ENCODE data around the gene CAPN13. TPM values are rescaled to one million over a fixed set of nuclear protein-coding genes. Genes with fewer than 3 reads are reported as not detected.

The CAPN13 gene
- total RNA-seq, 2 donors from 2014 or later, result 5.6 to 21.3 TPM

GRCh38 chr2:30693821-30694281 lies 113.4 kb downstream of the CAPN13 start:
- 61 to 86% methylated on average over 1 to 4 of the region's 4 CpGs for WGBS, 2 donors
- H3K27ac ChIP-seq, result no peak overlapping the region
- TF ChIP-seq POLR2A (IDR thresholded peaks at IDR 0.05) (no peak), CTCF (IDR thresholded peaks at IDR 0.05) (no peak)
- H3K4me3 ChIP-seq, result no peak overlapping the region
- no peaks in the 10 kb centered on the region for H3K27me3 ChIP-seq
- intact Hi-C loops (cut with DNase I), result no loop called here
- ATAC-seq, result no peak
- H3K4me1 ChIP-seq, result no peaks in the 10 kb centered on the region
- DNase-seq, result no peak
- no peaks in the 10 kb centered on the region for H3K9me3 ChIP-seq
- no peaks in the 10 kb centered on the region for H3K36me3 ChIP-seq (replicated peaks in 1 of 2; ENCODE audit: insufficient read depth in 1 of 2, low read depth in 2 of 2)

- no peak for DNase-seq
- H3K36me3 ChIP-seq (replicated peaks in 1 of 2; ENCODE audit: insufficient read depth in 1 of 2, low read depth in 2 of 2), result no peaks in the 10 kb centered on the region
- no peaks in the 10 kb centered on the region for H3K9me3 ChIP-seq
- WGBS, 2 donors, result 85 to 88% methylated on average over 7 of the region's 7 CpGs
- no peak for ATAC-seq
- H3K27me3 ChIP-seq, result no peaks in the 10 kb centered on the region
- intact Hi-C loops (cut with DNase I), result no loop called here
- no peak overlapping the region for H3K27ac ChIP-seq
- no peak for TF ChIP-seq CTCF (IDR thresholded peaks at IDR 0.05)
- TF ChIP-seq POLR2A (IDR thresholded peaks at IDR 0.05), result no peak
- no peaks in the 10 kb centered on the region for H3K4me1 ChIP-seq
- H3K4me3 ChIP-seq, result no peak overlapping the region
These were observed 114.4 kb downstream of the CAPN13 start for GRCh38 chr2:30692829-30693275.

- 72 to 73% methylated on average over 10 to 14 of the region's 16 CpGs for WGBS, 2 donors
- Histone ChIP-seq H3K4me3 (no peak overlapping the region), H3K36me3 (replicated peaks in 1 of 2; ENCODE audit: insufficient read depth in 1 of 2, low read depth in 2 of 2) (no peaks in the 10 kb centered on the region), H3K27ac (no peak overlapping the region), H3K9me3 (no peaks in the 10 kb centered on the region), H3K4me1 (no peaks in the 10 kb centered on the region), H3K27me3 (no peaks in the 10 kb centered on the region)
- TF ChIP-seq CTCF (IDR thresholded peaks at IDR 0.05) (peak in 3 of 7 experiments; percentile 3 to 24 (median 19)), POLR2A (IDR thresholded peaks at IDR 0.05) (no peak)
- intact Hi-C loops (cut with DNase I), result no loop called here
- DNase-seq, result no peak
- ATAC-seq, result peak; percentile 35
These were observed 115.1 kb downstream of the CAPN13 start for GRCh38 chr2:30691948-30692828.

GRCh38 chr2:30691091-30691947 lies 115.9 kb downstream of the CAPN13 start:
- WGBS, 2 donors, result 81 to 85% methylated on average over 7 of the region's 7 CpGs
- ATAC-seq (no peak), DNase-seq (no peak)
- Histone ChIP-seq H3K9me3 (no peaks in the 10 kb centered on the region), H3K27me3 (no peaks in the 10 kb centered on the region), H3K27ac (no peak overlapping the region), H3K4me3 (no peak overlapping the region), H3K36me3 (replicated peaks in 1 of 2; ENCODE audit: insufficient read depth in 1 of 2, low read depth in 2 of 2) (no peaks in the 10 kb centered on the region), H3K4me1 (no peaks in the 10 kb centered on the region)
- intact Hi-C loops (cut with DNase I), result no loop called here
- no peak for TF ChIP-seq CTCF (IDR thresholded peaks at IDR 0.05)
- no peak for TF ChIP-seq POLR2A (IDR thresholded peaks at IDR 0.05)
